IMR-90 (cell line): ENCODE measurements around the gene FAF1. TPM values are rescaled to one million over a fixed set of nuclear protein-coding genes. Genes with fewer than 3 reads are reported as not detected.

Experiments used
- ATAC-seq: fragments of 200-7000 bp; cut with Tn5 transposase; 2 replicates; pipeline ENCODE4 v1.9.1; 2020; ENCODE audit warnings: low read depth, mild to moderate bottlenecking, moderate library complexity
- BruUV-seq: library from RNA; stranded (reverse); fragments of 400-500 nt; replicated peaks from 2 replicates; lab custom pipeline; 2021; lab: Mats Ljungman, UMichigan
- CTCF ChIA-PET: fragments of 300-600 bp; formaldehyde crosslinking; extraction: SDS; loops from one replicate; lab custom pipeline; 2021; ENCODE audit warnings: antibody characterized with exemption; lab: Yijun Ruan, JAX
- POLR2A ChIA-PET: fragments of 300-600 bp; sonication (Branson Sonifier 250); formaldehyde crosslinking; loops from one replicate; lab custom pipeline; 2022; ENCODE audit warnings: antibody characterized with exemption; ENCODE audit not compliant: unreplicated experiment; lab: Charles Lee
- DNase-seq: peaks from one replicate; pipeline ENCODE4 v3.0.0; 2013
- H2AFZ ChIP-seq: replicated peaks from 2 replicates; pipeline ENCODE3; 2013; ENCODE audit warnings: low read length, mild to moderate bottlenecking; ENCODE audit not compliant: poor library complexity
- H2AK5ac ChIP-seq: 2 replicates; pipeline ENCODE4 v1.6.1; 2013; ENCODE audit warnings: low read depth, low read length, inconsistent platforms
- H2AK9ac ChIP-seq: replicated peaks from 2 replicates; pipeline ENCODE3; 2013; ENCODE audit warnings: mild to moderate bottlenecking, low read depth, low read length, moderate library complexity; ENCODE audit not compliant: poor library complexity
- H2BK120ac ChIP-seq: 2 replicates; pipeline ENCODE4 v1.6.1; 2013; ENCODE audit warnings: low read depth, low read length, inconsistent platforms
- H2BK15ac ChIP-seq: 3 replicates; pipeline ENCODE4 v1.6.1; 2013; ENCODE audit warnings: low read depth, low read length, inconsistent platforms
- H2BK20ac ChIP-seq: 2 replicates; pipeline ENCODE4 v1.6.1; 2013; ENCODE audit warnings: low read depth, mild to moderate bottlenecking, inconsistent platforms, low read length, moderate library complexity
- H2BK5ac ChIP-seq: 2 replicates; pipeline ENCODE4 v1.6.1; 2013; ENCODE audit warnings: mild to moderate bottlenecking, low read depth, low read length, inconsistent platforms; ENCODE audit not compliant: poor library complexity, severe bottlenecking
- H3K14ac ChIP-seq: replicated peaks from 2 replicates; pipeline ENCODE4 v1.6.1; 2013; ENCODE audit warnings: low read depth, low read length, inconsistent platforms
- H3K18ac ChIP-seq: 2 replicates; pipeline ENCODE4 v1.6.1; 2013; ENCODE audit warnings: low read depth, low read length, control low read depth
- H3K23ac ChIP-seq: 2 replicates; pipeline ENCODE4 v1.6.1; 2013; ENCODE audit warnings: low read depth, low read length, inconsistent platforms
- H3K27ac ChIP-seq: 2 replicates; pipeline ENCODE4 v1.5.1; 2013; ENCODE audit warnings: mild to moderate bottlenecking, control low read depth, low read length; ENCODE audit not compliant: insufficient read depth
- H3K27me3 ChIP-seq: 2 replicates; pipeline ENCODE4 v1.6.1; 2013; ENCODE audit warnings: low read length; ENCODE audit not compliant: control insufficient read depth, insufficient read depth
- H3K36me3 ChIP-seq: 2 replicates; pipeline ENCODE4 v1.6.1; 2013; ENCODE audit warnings: low read length, mixed read lengths; ENCODE audit not compliant: control insufficient read depth, insufficient read depth
- H3K4ac ChIP-seq: 2 replicates; pipeline ENCODE4 v1.6.1; 2013; ENCODE audit warnings: low read depth, low read length, inconsistent platforms
- H3K4me1 ChIP-seq: 2 replicates; pipeline ENCODE4 v1.6.1; 2013; ENCODE audit warnings: low read length, mixed read lengths; ENCODE audit not compliant: control insufficient read depth, insufficient read depth
- H3K4me2 ChIP-seq: 2 replicates; pipeline ENCODE4 v1.6.1; 2013; ENCODE audit warnings: low read depth, mild to moderate bottlenecking, control low read depth, low read length, moderate library complexity
- H3K4me3 ChIP-seq: 2 replicates; pipeline ENCODE4 v1.5.1; 2013; ENCODE audit warnings: low read depth, mild to moderate bottlenecking, control low read depth, low read length, moderate library complexity; ENCODE audit not compliant: insufficient read depth
- H3K56ac ChIP-seq: 2 replicates; pipeline ENCODE4 v1.6.1; 2013; ENCODE audit warnings: low read length, inconsistent platforms; ENCODE audit not compliant: insufficient read depth; ENCODE audit errors: extremely low read depth
- H3K79me1 ChIP-seq, 2 experiments: 2 replicates each; pipeline ENCODE4 v1.6.1; 2013; ENCODE audit warnings: low read length in 2 of 2, inconsistent platforms in 1 of 2, low read depth in 1 of 2
- H3K9ac ChIP-seq: 2 replicates; pipeline ENCODE4 v1.6.1; 2013; ENCODE audit warnings: low read depth, low read length, control low read depth
- H3K9me1 ChIP-seq: 2 replicates; pipeline ENCODE4 v1.6.1; 2013; ENCODE audit warnings: low read length, inconsistent platforms; ENCODE audit not compliant: insufficient read depth
- H3K9me3 ChIP-seq: 2 replicates; pipeline ENCODE4 v1.6.1; 2013; ENCODE audit warnings: low read length; ENCODE audit not compliant: control insufficient read depth, insufficient read depth
- H4K20me1 ChIP-seq: 2 replicates; pipeline ENCODE4 v1.6.1; 2013; ENCODE audit warnings: low read length, inconsistent platforms; ENCODE audit not compliant: insufficient read depth
- H4K5ac ChIP-seq: 2 replicates; pipeline ENCODE4 v1.6.1; 2013; ENCODE audit warnings: mild to moderate bottlenecking, low read depth, low read length, control low read depth
- H4K8ac ChIP-seq, 2 experiments: 2 replicates each; pipeline ENCODE4 v1.6.1; 2013; ENCODE audit warnings: low read depth in 2 of 2, low read length in 2 of 2, control low read depth in 1 of 2, inconsistent platforms in 1 of 2
- H4K91ac ChIP-seq: 2 replicates; pipeline ENCODE4 v1.6.1; 2013; ENCODE audit warnings: low read depth, low read length, inconsistent platforms; ENCODE audit not compliant: insufficient read depth
- BHLHE40 ChIP-seq: fragments of 150-350 bp; IDR thresholded peaks from 2 replicates; pipeline ENCODE4 v1.6.1; 2016; ENCODE audit warnings: mild to moderate bottlenecking, low read depth, low read length
- FOS ChIP-seq: fragments of 150-350 bp; IDR thresholded peaks from 2 replicates; pipeline ENCODE4 v1.6.1; 2016; ENCODE audit warnings: low read depth, low read length
- MAFK ChIP-seq: IDR thresholded peaks from 2 replicates; pipeline ENCODE4 v1.6.1; 2012; ENCODE audit warnings: low read depth, low read length, improper control_type of control experiment
- MAZ ChIP-seq: IDR thresholded peaks from 2 replicates; pipeline ENCODE4 v1.6.1; 2012; ENCODE audit warnings: low read depth, mild to moderate bottlenecking, low read length, improper control_type of control experiment, moderate library complexity, borderline replicate concordance
- POLR2A ChIP-seq: IDR thresholded peaks from 2 replicates; pipeline ENCODE4 v1.6.1; 2012; ENCODE audit warnings: mild to moderate bottlenecking, low read depth, low read length
- RAD21 ChIP-seq: IDR thresholded peaks from 2 replicates; pipeline ENCODE4 v1.6.1; 2012; ENCODE audit warnings: low read length, improper control_type of control experiment
- SMC3 ChIP-seq: fragments of 150-350 bp; IDR thresholded peaks from 2 replicates; pipeline ENCODE4 v1.6.1; 2016; ENCODE audit warnings: low read depth, mild to moderate bottlenecking, antibody characterized with exemption, low read length, moderate library complexity
- USF2 ChIP-seq: fragments of 150-350 bp; IDR thresholded peaks from 2 replicates; pipeline ENCODE4 v1.6.1; 2017; ENCODE audit warnings: mild to moderate bottlenecking, antibody characterized with exemption, low read length, low read depth
- WGBS, 2 experiments: methylation state at CpG; one replicate each; pipeline versions ENCODE4 v1.1.5 to v1.1.7; 2013; ENCODE audit warnings: missing lambda C conversion rate in 2 of 2; ENCODE audit not compliant: insufficient read length in 1 of 2; ENCODE audit errors: extremely low coverage in 2 of 2; 5-methylcytosine and 5-hydroxymethylcytosine counted together
- dilution Hi-C: fragments of 300-500 bp; cut with HindIII; formaldehyde crosslinking; loops from one replicate; pipeline ENCODE4 v1.14.3; 2018; ENCODE audit warnings: low sequenced_read_pairs; ENCODE audit not compliant: unreplicated experiment
- in situ Hi-C: fragments of 300-500 bp; cut with MboI; formaldehyde crosslinking; loops from 3 replicates; pipeline ENCODE4 v1.14.3; 2019; ENCODE audit warnings: low sequenced_read_pairs, inconsistent platforms, mixed read lengths
- intact Hi-C: fragments of 100-400 bp; cut with micrococcal nuclease; formaldehyde crosslinking; loops from 2 replicates; pipeline ENCODE4 v1.10.0; 2022
- polyA plus RNA-seq, 3 experiments: library from polyadenylated mRNA; depleted of rRNA; stranded (reverse); fragments of >200 nt; gene quantifications; 2 replicates each; pipeline ENCODE4 v1.2.3, GENCODE V29; 2012; ENCODE audit warnings: low replicate concordance in 1 of 3
- total RNA-seq: library from RNA; depleted of rRNA; stranded (reverse); fragments of >200 nt; gene quantifications from 2 replicates; pipeline ENCODE4 v1.2.3, GENCODE V29; 2012

The FAF1 gene
- total and polyA plus RNA-seq, 2 of the 4 experiments (the other 2 are of a cell fraction), result 18.8 to 72.9 TPM

- Histone ChIP-seq H3K4me3 (no peak overlapping the region), H2AK9ac (no peak overlapping the region), H3K18ac (no peak overlapping the region), H3K27me3 (no peaks in the 10 kb centered on the region), H2BK120ac (no peak overlapping the region), H2AFZ (no peak overlapping the region), H3K36me3 (no peaks in the 10 kb centered on the region), H3K56ac (no peak overlapping the region), H3K9me3 (no peaks in the 10 kb centered on the region), H3K9me1 (no peaks in the 10 kb centered on the region), H3K9ac (no peak overlapping the region), H4K8ac (no peak overlapping the region), H2BK5ac (no peak overlapping the region), H3K79me1 (peaks cover 6 to 17% of the 10 kb centered on the region in 2 experiments), H2BK20ac (no peak overlapping the region), H3K23ac (no peak overlapping the region), H3K27ac (no peak overlapping the region), H4K20me1 (no peaks in the 10 kb centered on the region), H2BK15ac (no peak overlapping the region), H2AK5ac (no peak overlapping the region), H3K14ac (no peak overlapping the region), H4K91ac (no peak overlapping the region), H3K4ac (no peak overlapping the region), H3K4me1 (no peaks in the 10 kb centered on the region), H3K4me2 (no peak overlapping the region), H4K5ac (no peak overlapping the region)
- TF ChIP-seq USF2 (no peak), POLR2A (no peak), MAFK (no peak), MAZ (no peak), FOS (no peak), BHLHE40 (no peak), SMC3 (no peak), RAD21 (no peak)
- dilution Hi-C loops, result no loop called here
- no CpG with 5 or more reads among the region's 1 CpG for WGBS, 2 experiments
- intact Hi-C loops, result no loop called here
- ChIA-PET POLR2A (no interaction called here), CTCF (no interaction called here)
- BruUV-seq, result no TSS peak
- in situ Hi-C loops, result no loop called here
- DNase-seq (no peak), ATAC-seq (no peak)
Observed at GRCh38 chr1:50902419-50902818, 57.6 kb downstream of the FAF1 start.
